NCI-H524 (cell line): ENCODE data around the gene TUT7.
"Not testable (repeated sequence)": the region's sequence is repeated elsewhere in the genome, so short reads cannot be mapped to it uniquely, and the experiment has no call there.

Experiments
- DNase-seq, 2 experiments: peaks; one replicate each; lab custom pipeline; 2025; lab: John Stamatoyannopoulos, UW

The TUT7 gene

DNA sequence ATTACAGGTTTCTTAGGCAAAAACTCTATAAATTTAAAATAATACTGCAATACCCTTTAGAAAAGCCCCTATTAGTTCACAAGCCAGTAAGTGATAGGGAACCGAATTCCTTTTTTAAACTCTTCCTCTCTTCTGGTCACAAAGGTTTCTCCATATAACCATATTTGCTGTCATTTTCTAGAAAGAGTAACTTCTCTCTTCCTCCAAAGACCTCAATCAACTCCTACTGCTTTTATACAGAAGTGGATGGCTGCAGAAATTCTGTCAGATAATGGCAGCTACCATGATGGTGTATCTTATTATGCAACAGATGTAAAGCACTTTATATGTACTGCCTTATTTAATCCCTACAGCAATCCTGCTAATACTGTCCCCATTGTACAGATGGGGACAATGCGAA lies 6.2 kb downstream of the TUT7 start:
- DNase-seq = no peak

DNA sequence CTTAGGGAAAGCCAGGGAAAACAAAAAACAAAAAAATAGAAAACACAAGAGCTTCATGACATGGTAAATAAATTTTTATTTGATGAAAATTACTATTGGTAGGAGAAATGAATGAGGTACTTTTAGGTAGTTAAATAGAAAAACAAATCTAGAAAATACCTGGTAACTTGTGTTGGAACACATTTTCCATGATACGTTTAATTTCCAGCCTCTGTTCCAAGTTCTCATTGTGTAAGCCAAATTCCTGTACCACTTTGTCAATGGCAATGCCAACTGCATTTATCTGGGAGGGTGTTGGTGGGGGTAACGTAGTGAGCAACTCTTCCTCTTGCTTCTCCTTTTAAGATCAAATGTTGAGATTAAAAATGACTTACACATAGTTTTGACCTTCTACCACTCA lies 9.4 kb downstream of the TUT7 start:
- no peak for DNase-seq

DNA sequence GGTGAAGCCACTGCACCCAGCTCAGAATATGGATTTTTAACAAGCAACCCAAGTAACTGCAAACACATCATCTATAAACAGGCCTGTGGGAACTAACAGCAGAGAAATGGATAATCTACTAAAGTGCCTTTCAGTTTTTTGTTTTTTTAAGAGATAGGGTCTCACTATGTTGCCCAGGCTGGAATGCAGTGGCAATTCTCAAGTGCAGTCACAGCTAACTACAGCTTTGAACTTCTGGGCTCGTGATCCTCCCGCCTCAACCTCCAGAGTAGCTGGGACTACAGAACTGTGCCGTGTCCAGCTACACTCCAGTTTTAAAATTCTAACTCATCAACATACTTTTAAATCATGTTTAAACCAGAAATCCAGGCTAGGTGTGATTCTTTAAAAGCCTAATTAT lies 11.9 kb downstream of the TUT7 start:
- DNase-seq = no peak

DNA sequence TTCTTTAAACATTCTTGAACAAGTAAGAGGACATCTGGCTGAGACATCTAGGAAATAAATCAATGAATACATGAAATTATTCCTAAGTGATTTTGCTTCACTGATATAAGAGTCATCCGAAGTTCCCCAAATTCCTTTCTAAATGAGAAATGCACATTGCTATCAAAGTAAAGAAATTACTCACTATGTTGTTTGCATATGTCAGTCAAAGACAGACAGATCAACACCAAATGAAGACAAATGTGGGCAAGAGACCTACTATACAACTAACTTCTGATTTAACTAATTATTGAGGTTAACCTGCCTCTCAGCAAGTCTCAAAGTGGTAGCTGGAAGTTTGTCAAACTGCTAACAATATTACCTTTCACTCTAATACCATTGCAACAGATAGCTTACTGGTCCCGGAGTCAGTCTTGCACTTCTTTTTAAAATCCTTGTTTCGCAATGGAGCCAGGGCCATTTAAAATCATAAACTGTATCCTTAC lies 13.2 kb downstream of the TUT7 start:
- no peak for DNase-seq

DNA sequence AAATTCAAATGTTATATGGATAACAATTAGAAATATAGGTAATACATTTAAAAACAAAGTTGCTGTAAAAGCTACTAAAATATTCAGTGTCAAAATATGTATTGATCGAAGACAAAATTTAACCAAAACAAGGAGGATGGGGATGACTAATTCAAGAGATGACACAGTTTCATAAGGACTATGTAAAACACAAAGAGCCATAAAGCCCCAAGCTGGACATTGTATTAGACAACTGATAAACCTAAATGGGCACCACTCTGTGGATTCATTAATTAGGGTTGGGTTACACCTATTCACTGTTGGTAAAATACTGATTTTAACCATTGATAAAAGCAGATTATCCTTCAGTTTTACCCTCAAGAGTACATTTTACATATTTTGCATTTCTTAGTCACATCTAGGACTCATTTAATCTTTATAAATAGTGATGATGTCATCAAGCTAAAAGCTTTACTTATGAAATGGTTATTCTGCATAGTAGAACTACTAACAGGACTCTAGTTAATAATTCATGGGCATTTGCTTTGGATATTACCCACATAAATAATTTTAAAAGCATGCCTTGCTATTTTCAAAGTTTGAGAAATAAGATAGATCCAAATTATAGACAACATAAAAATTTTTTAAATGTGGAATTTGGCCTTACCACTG lies 13.7 kb downstream of the TUT7 start:
- DNase-seq = no peak

DNA sequence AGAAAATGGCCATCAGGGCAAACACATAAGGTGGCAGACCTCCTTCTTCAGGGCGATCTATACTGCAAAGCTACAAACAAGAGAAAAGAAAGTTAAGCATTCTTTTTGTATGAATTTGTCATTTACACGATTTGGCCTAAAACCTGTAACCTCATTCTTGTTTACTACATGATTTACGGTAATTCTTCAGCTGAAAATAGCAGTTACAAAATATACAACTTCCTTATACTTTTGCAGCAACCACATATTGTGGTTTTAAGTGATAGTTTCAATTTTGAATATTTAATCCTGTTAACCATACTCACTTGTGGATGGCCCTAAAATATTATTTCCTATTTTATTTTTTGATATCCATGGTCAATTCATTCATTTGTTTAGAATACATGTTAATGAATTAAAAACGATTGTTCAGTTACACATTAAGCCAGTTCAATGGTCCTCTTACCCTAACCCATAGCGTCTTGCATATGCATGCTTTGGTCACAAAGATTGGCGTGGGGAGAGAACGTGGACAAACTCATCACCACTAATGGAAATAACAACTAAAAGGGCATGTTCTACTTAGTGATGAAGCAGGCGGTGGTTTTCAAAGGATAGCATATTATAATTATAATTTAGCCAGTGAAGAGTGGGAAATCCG lies 16.6 kb downstream of the TUT7 start:
- DNase-seq = no peak

DNA sequence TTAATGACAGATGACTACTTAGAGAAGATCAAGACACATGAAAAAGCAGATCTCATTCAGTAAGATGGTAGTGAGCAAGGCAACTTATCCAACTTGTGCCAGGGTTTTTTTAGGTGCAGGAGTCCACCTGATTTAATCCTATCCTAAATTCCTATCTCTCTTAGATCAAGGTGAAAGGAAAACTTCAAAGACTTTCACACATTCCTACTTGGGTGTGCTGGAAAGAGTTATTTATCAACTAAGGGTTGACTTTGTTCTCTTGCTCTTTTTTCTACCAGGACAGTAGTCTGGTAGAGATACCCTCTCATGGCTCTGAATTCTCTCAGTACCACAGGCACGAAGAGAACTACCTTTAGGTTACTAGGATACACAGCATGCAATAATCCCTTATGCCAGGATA lies 18.2 kb downstream of the TUT7 start:
- no peak for DNase-seq

DNA sequence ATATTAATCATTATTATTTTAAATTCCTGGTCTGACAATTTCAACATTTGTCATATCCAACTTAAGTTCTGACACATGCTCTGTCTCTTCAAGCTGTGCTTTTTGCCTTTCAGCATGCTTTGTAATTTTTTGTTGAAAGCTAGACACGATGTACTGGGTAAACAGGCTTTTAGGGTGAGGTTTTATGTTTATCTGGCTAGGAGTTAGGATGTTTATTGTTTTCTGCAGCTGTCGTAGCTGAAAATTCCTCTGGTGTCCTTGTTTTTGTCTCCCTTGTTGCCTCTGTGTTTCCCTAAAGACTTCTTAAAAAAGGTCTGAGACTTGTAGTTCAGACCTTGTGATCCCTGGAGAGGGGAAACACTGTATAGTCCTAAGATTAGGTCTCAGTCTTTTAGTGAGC lies 20.6 kb downstream of the TUT7 start:
- DNase-seq = no peak

DNA sequence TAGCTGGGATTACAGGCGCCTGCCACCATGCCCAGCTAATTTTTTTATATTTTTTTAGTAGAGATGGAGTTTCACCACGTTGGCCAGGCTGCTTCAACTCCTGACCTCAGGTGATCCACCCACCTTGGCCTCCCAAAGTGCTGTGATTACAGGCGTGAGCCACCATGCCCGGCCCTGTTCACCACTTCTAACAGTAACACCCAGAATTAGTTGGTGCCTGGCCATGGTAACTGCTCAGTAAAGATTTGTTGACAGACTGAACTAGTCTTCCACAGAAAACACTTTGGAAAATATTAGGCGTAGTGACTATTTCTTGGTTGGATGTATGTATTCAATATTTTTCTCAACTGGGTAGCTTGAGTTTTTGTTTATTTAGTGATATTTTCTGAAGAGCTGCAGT lies 24.0 kb downstream of the TUT7 start:
- no peak for DNase-seq

DNA sequence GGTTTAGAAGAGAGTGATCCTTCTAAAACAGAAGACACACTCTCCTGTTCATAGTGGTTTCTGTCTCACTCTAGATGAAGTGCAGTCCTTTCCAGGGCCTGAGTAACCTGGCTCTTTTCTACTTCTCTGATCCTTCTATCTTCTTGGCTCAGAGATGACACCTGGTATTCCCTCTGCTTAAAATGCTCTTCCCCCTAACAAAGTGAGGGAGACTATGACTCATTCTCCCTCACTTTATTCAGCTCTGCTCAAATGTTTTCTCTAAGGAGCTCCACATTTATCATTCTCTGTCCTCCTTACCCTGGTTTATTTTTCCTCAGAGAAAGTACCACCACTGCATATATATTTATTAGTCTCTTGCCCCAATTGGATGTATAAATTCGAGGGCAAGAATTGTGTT lies 24.6 kb downstream of the TUT7 start:
- DNase-seq = no peak

DNA sequence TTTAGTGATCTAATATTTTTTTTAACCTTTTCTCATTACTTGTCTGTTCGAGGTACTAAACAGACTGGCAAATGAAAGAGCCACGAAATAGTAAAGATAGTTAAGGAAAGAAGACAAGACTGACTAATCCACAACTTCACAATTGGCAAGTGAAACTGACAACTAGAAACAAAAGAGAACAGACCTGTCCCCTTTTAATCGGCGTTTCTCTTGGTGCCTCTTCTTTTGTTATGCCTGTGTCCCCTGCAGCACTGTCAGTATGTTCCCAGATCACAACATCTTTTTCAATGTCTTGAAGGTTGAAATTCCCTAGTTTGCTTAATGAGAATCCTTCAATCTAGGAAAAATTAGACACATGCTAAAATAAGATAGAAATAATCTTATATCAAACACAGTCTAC lies 26.1 kb downstream of the TUT7 start:
- DNase-seq = no peak

DNA sequence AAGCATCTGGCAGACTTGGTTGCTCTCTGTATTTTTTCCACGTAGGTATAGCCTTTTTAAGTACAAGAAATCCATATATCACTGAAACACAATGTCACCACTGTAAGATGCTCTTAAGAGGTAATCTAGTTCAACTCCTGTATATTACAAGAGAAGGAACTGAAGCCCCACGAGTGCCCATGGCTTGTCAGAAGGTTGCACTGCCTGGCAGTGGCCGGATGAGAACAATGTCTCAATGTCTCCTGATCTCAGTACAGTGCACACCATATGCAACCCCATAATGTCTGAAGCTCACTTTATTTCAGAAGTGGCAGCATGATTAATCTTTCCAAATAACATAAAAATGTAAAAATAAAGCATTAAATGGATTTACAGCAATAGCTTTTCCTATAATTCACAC lies 27.7 kb downstream of the TUT7 start:
- DNase-seq = no peak

DNA sequence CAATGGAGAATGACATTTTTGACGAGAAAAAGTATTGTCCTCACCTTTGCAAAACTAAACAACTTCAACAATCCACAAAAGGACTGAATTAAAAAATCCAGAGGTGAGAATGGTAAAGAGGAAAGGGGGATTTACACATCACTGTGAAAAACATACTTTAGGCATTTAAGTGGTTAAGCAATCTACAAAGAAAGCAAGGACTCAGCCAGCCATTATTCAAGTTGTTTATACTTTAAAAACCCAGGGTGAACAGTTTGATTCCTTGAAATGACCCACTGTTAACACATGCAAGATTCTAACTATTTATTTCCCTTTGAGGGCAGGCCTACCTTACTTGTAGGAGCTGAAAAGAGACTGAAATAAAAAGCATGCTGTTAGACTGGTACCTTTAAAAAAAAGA lies 29.3 kb downstream of the TUT7 start:
- no peak for DNase-seq

DNA sequence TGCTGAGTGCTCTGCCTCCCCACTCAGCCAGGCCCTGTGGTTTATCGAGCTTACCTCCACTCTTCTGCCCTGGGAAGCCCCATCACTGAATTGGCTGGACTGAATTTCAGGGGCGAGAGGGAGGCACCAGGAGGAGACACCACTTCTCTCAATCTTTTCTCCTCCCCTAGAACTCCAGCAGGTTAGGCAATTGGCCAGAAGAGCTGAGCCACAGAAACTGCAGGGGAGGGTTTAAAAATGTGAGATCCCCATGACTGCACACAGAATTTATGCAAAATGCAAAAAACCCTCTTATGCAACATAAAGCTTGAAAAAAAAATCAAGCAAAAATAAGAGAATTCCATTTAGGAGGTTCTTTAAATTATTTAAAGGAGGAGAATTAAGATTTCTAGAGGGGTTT lies 29.9 kb downstream of the TUT7 start:
- DNase-seq = no peak

DNA sequence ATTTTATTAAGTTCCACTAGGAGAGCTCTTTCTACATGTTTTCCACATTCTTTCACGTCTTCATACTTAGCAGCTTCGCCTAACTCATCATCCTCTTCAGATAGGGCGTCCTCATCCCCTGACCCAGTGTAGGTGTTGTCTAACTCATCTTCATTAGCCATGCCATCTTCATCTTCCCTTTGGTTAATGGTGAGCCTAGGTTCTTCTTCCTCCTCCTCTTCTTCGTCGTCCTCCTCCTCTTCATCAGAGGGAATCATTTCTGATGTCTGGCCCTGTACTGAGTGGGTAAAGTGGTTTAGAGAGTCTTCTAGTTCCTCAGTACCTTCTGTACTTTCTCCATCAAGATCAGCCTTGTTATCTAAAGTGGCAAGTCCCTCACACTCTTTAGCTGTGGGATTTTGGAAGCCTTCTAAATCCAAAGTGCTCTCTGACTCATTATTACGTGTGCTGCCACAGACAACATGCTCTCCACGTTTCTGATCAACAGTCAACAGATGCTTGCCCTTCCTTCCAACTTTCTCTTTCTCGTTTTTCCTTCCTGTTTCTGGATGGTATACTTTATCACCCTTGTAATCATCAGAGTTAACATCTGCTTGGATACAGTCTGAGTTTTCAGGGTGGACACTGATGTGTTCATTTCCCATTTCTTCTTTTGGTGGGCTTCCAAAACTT lies 31.1 kb downstream of the TUT7 start:
- DNase-seq = no peak

DNA sequence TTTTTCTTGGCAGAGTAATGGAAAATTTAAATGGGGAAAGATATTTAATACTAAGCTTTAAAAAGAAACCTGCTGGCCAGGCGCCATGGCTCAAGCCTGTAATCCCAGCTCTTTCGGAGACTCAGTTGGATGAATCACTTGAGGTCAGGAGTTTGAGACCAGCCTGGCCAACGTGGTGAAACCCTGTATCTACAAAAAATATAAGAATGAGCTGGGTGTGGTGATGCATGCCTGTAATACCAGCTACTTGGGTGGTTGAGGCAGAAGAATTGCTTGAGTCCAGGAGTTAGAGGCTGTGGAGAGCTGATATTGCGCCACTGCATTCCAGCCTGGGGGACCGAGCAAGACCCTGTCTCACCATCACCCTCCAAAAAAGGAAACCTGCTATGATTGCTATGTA lies 32.8 kb downstream of the TUT7 start:
- DNase-seq = no peak

DNA sequence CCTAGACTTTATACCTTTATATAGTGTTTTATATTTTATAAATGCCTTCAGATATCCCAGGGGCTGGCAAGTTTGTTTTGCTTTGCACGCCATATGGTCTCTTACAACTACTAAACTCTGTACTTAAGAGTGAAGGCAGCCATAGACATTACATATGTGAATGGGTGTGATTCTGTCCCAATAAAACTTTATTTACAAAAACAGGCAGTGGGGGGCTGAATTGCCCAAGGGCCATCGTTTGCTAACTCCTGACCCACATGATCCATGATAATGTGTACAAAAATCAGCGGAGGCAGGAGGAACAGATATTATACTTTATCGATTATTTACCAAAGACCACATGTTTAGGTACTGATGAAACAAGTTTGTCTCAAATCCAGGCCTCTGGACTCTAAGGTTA lies 36.0 kb downstream of the TUT7 start:
- no peak for DNase-seq

DNA sequence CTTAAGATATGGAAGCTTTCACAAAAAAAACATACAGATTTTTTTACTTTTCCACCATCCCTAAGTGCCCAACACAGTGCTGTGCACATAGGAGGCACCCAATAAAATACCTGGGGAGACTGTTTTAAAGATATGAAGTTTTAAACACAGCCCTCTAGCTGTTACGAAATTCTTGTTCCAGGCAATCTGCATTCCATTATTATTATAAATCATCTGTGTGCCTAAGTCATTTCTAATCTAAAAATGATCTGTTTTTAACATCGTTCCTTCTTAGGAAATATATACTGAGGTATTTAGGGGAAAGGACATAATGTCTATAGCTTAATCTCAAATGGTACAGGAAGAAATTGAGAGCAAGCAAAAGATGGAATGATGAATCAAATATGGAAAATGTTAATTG lies 39.1 kb downstream of the TUT7 start:
- DNase-seq = no peak

DNA sequence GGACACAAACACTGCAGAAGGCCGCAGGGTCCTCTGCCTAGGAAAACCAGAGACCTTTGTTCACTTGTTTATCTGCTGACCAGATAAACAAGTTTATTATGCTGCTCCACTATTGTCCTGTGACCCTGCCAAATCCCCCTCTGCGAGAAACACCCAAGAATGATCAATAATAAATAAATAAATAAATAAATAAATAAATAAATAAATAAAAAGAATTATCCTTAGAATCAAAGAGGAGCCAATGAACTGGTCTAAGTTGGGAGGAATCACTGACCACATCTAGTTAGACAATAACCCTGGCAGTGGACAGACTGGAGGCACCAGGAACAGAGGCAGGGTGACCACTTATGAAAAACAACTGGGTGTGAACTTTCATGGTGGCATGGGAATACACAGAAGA lies 41.3 kb downstream of the TUT7 start:
- DNase-seq = not testable (repeated sequence)

DNA sequence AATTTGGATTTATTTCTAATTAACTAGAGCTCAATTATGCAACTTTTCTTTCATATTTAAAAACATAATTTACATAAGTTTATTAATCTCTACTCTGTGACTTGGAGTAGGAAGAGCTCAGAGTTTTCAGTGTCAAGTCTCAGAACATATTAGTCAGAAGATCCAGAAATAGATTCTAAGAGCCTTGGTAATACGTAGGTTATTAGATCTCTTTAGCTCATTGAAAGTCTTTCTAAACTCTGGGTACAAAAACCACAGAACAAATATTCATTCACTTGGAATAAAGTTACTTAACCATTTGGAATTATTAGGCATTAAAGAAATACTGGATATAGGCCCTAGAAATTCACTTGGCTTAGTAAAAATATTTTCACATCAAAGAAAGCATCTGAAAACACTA lies 45.5 kb downstream of the TUT7 start:
- DNase-seq = no peak

DNA sequence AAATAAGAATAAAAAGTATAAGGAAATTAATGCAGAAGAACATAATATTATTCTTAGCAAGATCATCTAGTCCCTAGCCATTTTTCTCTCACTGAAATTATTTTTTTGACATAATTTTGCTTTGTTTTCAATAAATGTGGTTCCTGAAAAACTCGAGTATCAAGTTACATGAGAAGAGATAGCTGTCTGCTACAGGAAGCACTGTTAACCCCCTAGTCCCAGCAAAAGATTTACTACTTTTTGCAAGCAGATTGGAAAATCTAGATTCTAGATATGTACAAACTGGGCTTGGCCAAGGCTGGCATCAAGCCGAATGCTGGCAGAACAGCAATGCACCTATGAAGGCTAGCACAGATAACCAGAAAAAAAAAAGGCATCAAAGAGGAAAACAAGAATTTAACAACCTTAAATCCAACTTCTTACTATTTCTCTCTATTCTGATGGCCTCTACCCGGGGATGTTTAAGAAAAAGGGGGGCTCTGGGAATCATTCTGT lies 49.9 kb downstream of the TUT7 start:
- no peak for DNase-seq

DNA sequence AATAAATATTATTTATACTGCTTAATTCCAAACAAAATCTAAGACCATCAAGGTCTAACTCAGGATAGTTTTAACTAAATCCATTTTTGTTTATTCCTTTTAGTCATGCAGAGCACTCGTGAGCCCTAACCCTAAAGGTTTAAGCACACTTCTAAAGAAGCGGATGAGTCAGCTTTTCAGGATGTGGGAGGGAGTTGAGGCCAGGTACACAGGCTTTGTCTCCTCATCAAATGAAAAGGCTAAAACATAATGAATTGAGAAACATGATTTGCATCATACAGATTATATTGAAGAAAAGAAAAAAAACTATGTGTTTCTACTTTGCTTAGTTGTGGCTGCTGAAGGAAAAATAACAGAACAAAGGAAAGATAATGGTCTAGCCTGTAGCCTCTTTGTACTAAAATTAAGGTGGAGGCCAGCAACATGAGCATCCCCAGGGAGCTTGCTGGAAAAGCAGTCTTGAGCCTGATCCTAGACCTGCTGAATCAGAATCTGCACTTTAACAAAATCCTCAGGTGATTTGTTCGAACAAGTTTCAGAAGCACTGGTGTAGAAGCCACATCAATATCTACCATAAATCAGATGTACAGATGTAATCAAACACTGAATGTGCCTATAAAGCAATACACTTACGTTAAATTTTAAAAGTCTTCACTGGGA lies 50.8 kb downstream of the TUT7 start:
- no peak for DNase-seq

DNA sequence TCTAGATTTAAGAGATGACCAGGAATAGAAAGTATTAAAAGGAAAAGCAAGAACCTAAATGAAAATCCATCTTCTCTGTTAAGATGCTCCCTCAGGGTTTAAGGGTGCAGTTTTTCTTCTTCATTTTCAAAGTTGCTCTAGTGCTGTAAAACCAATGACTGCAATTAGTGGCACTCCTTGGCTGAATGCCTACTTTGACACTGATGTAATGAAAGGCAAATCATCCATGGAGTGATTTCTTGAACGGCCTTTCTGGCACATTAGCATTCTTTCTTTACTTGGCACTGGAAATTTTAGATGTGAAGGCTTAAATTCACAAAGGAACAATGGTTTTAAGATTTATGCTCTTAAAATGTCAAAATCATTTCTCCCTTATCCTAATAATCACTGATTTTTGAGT lies 52.5 kb downstream of the TUT7 start:
- DNase-seq = no peak
